Nephron (organoid): ENCODE measurements around the gene HSD3B1.
"Not testable (repeated sequence)": the region's sequence is repeated elsewhere in the genome, so short reads cannot be mapped to it uniquely, and the experiment has no call there.

ENCODE experiments used
- H3K27ac Mint-ChIP-seq, 3 experiments: 2 replicates each; pipeline ENCODE4 v1.8.0; 2020; ENCODE audit warnings: mixed read lengths in 3 of 3, mild to moderate bottlenecking in 2 of 3, moderate library complexity in 1 of 3
- H3K27me3 Mint-ChIP-seq: 2 replicates; pipeline ENCODE4 v1.8.0; 2021; ENCODE audit warnings: low read depth, mild to moderate bottlenecking, moderate library complexity, mixed read lengths
- H3K36me3 Mint-ChIP-seq: 2 replicates; pipeline ENCODE4 v1.8.0; 2020; ENCODE audit warnings: low read depth, mixed read lengths
- H3K4me1 Mint-ChIP-seq: 2 replicates; pipeline ENCODE4 v1.8.0; 2020; ENCODE audit warnings: mixed read lengths
- H3K4me3 Mint-ChIP-seq, 3 experiments: 2 replicates each; pipeline ENCODE4 v1.8.0; 2020; ENCODE audit warnings: mild to moderate bottlenecking in 3 of 3, mixed read lengths in 3 of 3, moderate library complexity in 2 of 3
- H3K9me3 Mint-ChIP-seq: 2 replicates; pipeline ENCODE4 v1.8.0; 2020; ENCODE audit warnings: mixed read lengths
- TF ChIP-seq, protein P1 (sequence below), 3 experiments: fragments of 200-600 bp; sonication (generic); IDR thresholded peaks; one replicate each; pipeline ENCODE4 v1.5.0; 2021; ENCODE audit warnings: antibody characterized with exemption in 3 of 3; ENCODE audit not compliant: unreplicated experiment in 3 of 3

HSD3B1 gene

DNA sequence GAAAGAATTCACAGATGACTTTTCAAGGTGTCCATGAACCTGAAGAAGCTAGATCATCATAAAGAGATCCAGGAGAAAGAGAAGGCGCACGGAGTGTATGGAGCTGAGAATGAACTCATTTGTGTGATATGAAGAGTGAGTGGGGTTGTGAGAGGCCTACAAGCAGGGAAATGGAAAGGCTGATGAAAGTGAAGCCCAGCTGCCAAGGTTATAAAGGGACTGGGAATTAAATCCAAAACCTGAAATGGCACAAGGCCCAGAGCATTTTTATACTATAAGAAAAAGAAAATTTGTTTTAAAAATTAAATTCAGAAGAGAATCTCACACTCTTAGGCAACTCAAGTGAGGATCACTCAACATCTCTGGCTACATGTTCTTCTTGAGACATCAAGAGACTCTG, 43.4 kb downstream of the HSD3B1 start:
- H3K27ac Mint-ChIP-seq, result peak overlapping the region; percentile 49 to 67 (median 66)
- TF ChIP-seq, protein P1, sequence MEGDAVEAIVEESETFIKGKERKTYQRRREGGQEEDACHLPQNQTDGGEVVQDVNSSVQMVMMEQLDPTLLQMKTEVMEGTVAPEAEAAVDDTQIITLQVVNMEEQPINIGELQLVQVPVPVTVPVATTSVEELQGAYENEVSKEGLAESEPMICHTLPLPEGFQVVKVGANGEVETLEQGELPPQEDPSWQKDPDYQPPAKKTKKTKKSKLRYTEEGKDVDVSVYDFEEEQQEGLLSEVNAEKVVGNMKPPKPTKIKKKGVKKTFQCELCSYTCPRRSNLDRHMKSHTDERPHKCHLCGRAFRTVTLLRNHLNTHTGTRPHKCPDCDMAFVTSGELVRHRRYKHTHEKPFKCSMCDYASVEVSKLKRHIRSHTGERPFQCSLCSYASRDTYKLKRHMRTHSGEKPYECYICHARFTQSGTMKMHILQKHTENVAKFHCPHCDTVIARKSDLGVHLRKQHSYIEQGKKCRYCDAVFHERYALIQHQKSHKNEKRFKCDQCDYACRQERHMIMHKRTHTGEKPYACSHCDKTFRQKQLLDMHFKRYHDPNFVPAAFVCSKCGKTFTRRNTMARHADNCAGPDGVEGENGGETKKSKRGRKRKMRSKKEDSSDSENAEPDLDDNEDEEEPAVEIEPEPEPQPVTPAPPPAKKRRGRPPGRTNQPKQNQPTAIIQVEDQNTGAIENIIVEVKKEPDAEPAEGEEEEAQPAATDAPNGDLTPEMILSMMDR (IDR thresholded peaks at IDR 0.05; ENCODE audit: unreplicated experiment in 3 of 3), result no peak
- peaks cover 15% of the 10 kb centered on the region for H3K27me3 Mint-ChIP-seq
- peak overlapping the region in 1 of 3 experiments; percentile 0 for H3K4me3 Mint-ChIP-seq
- no peaks in the 10 kb centered on the region for H3K36me3 Mint-ChIP-seq
- H3K9me3 Mint-ChIP-seq, result no peaks in the 10 kb centered on the region
- peaks cover 59% of the 10 kb centered on the region for H3K4me1 Mint-ChIP-seq

GRCh38 chr1:119551218-119551617, 44.2 kb downstream of the HSD3B1 start:
- H3K27ac Mint-ChIP-seq, result no peak overlapping the region
- peaks cover 59% of the 10 kb centered on the region for H3K4me1 Mint-ChIP-seq

GRCh38 chr1:119552656-119553055, 45.6 kb downstream of the HSD3B1 start:
- peak overlapping the region in 1 of 3 experiments; percentile 90 for H3K27ac Mint-ChIP-seq
- H3K4me1 Mint-ChIP-seq, result peaks cover 59% of the 10 kb centered on the region
- H3K9me3 Mint-ChIP-seq, H3K36me3 Mint-ChIP-seq, H3K27me3 Mint-ChIP-seq: not testable (repeated sequence)
- peak overlapping the region in 1 of 3 experiments; percentile 35 for H3K4me3 Mint-ChIP-seq

More at GRCh38 chr1:119551218-119551617, 44.2 kb downstream of the HSD3B1 start:
- Mint-ChIP-seq H3K4me3 (no peak overlapping the region), H3K9me3 (no peaks in the 10 kb centered on the region), H3K27me3 (peaks cover 15% of the 10 kb centered on the region), H3K36me3 (no peaks in the 10 kb centered on the region)
- TF ChIP-seq, protein P1 (IDR thresholded peaks at IDR 0.05; ENCODE audit: unreplicated experiment in 3 of 3), result no peak

DNA sequence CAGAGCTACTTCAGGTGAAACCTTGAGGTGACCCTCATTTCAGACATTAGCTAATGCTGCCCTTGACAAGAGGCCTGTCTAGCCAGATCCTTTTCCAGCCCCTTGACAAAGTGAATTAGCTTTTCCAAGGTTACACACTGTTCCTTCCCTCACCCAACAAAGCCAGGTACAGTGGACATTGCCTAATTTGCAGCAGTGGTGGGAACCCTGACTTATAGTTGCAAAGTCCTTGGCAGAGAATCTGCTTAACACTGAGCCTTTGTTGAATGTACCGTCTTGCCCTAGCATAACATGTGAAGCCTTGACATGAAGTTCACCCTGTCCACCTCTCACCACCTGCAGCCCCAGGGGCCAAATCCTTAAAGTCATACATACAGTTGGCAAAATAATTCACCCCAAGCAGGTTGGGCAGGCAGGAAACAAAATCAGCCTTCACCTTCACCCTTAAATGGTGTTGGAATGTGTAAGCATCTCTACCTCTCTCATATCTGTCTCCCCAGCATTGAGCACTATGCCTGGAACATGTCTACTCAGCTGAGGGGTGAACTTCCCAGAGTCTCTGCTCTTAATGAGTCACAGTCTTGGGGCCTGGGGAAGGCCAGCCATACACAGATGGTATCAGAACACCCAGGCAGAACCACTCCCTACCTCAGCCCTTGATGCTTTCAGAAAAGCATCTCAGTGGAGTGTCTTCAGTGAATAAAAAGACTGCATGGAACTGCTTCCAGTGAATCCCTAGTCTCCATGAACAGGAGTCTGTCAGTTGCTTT, 46.5 kb downstream of the HSD3B1 start:
- not testable (repeated sequence) for H3K9me3 Mint-ChIP-seq, H3K27me3 Mint-ChIP-seq, H3K36me3 Mint-ChIP-seq
- Mint-ChIP-seq H3K27ac (peak overlapping the region in 1 of 3 experiments; percentile 90), H3K4me1 (peaks cover 54% of the 10 kb centered on the region), H3K4me3 (peak overlapping the region in 2 of 3 experiments; percentile 5 to 16)

- no peaks in the 10 kb centered on the region for H3K9me3 Mint-ChIP-seq
- H3K27ac Mint-ChIP-seq, result peak overlapping the region in 1 of 3 experiments; percentile 90
- peaks cover 48% of the 10 kb centered on the region for H3K4me1 Mint-ChIP-seq
- TF ChIP-seq, protein P1 (IDR thresholded peaks at IDR 0.05; ENCODE audit: unreplicated experiment in 3 of 3), result no peak
- peaks cover 4% of the 10 kb centered on the region for H3K27me3 Mint-ChIP-seq
- no peaks in the 10 kb centered on the region for H3K36me3 Mint-ChIP-seq
- H3K4me3 Mint-ChIP-seq, result peak overlapping the region; percentile 13 to 37 (median 22)
Observed at GRCh38 chr1:119554183-119554582, 47.2 kb downstream of the HSD3B1 start.

DNA sequence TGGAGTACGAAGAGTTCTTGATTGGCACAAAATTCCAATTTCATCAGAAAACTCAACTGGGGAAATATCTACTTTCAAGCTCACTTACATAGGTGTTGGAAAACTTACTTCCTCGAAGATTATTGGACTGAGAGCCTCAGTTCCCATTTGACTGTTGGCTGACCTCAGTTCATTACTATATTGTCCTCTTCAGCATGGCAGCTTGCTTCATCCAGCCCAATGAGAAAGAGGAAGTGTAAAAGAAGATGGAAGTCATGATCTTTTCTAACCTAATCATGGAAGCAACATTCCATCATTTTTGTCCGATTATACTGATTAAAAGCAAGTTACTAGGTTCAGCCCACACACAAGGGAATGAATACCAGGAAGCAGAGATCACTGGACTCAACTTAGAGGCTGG, 49.4 kb downstream of the HSD3B1 start:
- Mint-ChIP-seq H3K4me3 (no peak overlapping the region), H3K4me1 (peaks cover 32% of the 10 kb centered on the region), H3K9me3 (no peaks in the 10 kb centered on the region), H3K27ac (no peak overlapping the region), H3K36me3 (no peaks in the 10 kb centered on the region), H3K27me3 (no peaks in the 10 kb centered on the region)
- TF ChIP-seq, protein P1 (IDR thresholded peaks at IDR 0.05; ENCODE audit: unreplicated experiment in 3 of 3), result no peak

DNA sequence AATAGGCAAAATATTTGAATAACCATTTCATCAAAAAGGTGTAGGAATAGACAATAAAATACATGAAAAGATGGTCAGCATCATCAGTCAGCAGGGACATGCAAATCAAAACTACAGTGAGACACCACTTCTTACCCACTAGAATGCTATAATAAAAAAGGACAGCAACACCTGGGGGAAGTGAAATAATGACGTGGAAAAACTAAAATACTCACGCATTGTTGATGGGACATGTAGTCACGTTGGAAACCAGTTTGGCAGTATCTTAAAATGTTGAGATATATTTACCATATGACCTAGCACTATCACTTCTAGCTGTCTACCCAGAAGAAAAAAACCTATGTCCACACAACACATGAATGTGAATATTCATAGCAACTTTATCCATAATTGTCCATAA, 53.4 kb downstream of the HSD3B1 start:
- peaks cover 16% of the 10 kb centered on the region for H3K4me1 Mint-ChIP-seq
- H3K4me3 Mint-ChIP-seq, H3K27ac Mint-ChIP-seq: not testable (repeated sequence)

More for the DNA sequence above, 53.4 kb downstream of the HSD3B1 start:
- H3K9me3 Mint-ChIP-seq, H3K27me3 Mint-ChIP-seq, H3K36me3 Mint-ChIP-seq: not testable (repeated sequence)
